Panc1 (cell line): ENCODE measurements around the gene CELF2. TPM values are rescaled to one million over a fixed set of nuclear protein-coding genes. Genes with fewer than 3 reads are reported as not detected.

Experiments
- ATAC-seq: fragments of 200-7000 bp; cut with Tn5 transposase; 2 replicates; pipeline ENCODE4 v1.9.1; 2020; ENCODE audit warnings: mild to moderate bottlenecking, moderate library complexity
- BruUV-seq: library from RNA; stranded (reverse); fragments of 400-500 nt; replicated peaks from 2 replicates; lab custom pipeline; 2021; lab: Mats Ljungman, UMichigan
- CTCF ChIA-PET: fragments of 300-600 bp; sonication (Branson Sonifier 250); formaldehyde crosslinking; loops from one replicate; lab custom pipeline; 2022; ENCODE audit warnings: antibody characterized with exemption; lab: Charles Lee
- POLR2A ChIA-PET: fragments of 300-600 bp; sonication (Branson Sonifier 250); formaldehyde crosslinking; loops from one replicate; lab custom pipeline; 2022; ENCODE audit warnings: antibody characterized with exemption; lab: Charles Lee
- DNase-seq: peaks from one replicate; pipeline ENCODE4 v3.0.0-alpha.2; 2010; ENCODE audit warnings: low read depth, low spot score
- H3K27ac ChIP-seq: 2 replicates; pipeline ENCODE4 v1.5.1; 2011; ENCODE audit warnings: mild to moderate bottlenecking, low read length, inconsistent platforms
- H3K27me3 ChIP-seq: fragments of 200-500 bp; sonication (Bioruptor generic); 2 replicates; pipeline ENCODE4 v1.6.0; 2014; ENCODE audit warnings: low read length, inconsistent platforms; ENCODE audit not compliant: control insufficient read depth, insufficient read depth
- H3K36me3 ChIP-seq: fragments of 200-500 bp; sonication (Bioruptor generic); 2 replicates; pipeline ENCODE4 v1.5.1; 2014; ENCODE audit warnings: inconsistent platforms, mild to moderate bottlenecking, low read length, moderate library complexity; ENCODE audit not compliant: control insufficient read depth, insufficient read depth
- H3K4me1 ChIP-seq: 2 replicates; pipeline ENCODE4 v1.5.1; 2011; ENCODE audit warnings: inconsistent platforms, mild to moderate bottlenecking, low read length, moderate library complexity; ENCODE audit not compliant: control insufficient read depth, insufficient read depth
- H3K4me3 ChIP-seq, 2 experiments: 2 replicates each; pipeline ENCODE4 v1.5.1; 2011 to 2012; ENCODE audit warnings: low read depth in 2 of 2, low read length in 2 of 2, mild to moderate bottlenecking in 2 of 2, inconsistent platforms in 1 of 2, moderate library complexity in 1 of 2
- H3K9me3 ChIP-seq: fragments of 200-500 bp; sonication (Bioruptor generic); 2 replicates; pipeline ENCODE4 v1.5.1; 2014; ENCODE audit warnings: low read depth, mild to moderate bottlenecking, inconsistent platforms, low read length, moderate library complexity; ENCODE audit not compliant: control insufficient read depth, insufficient read depth
- CTCF ChIP-seq: fragments of 450-650 bp; IDR thresholded peaks from 2 replicates; pipeline ENCODE4 v1.5.1; 2017; ENCODE audit warnings: mild to moderate bottlenecking
- POLR2AphosphoS5 ChIP-seq: IDR thresholded peaks from 2 replicates; pipeline ENCODE4 v1.6.1; 2012; ENCODE audit warnings: mild to moderate bottlenecking, low read depth, low read length, moderate library complexity
- REST ChIP-seq, 2 experiments: IDR thresholded peaks; 2 replicates each; pipeline ENCODE4 v1.6.1; 2011 to 2012; ENCODE audit warnings: low read depth in 2 of 2, control low read depth in 1 of 2, low read length in 1 of 2, mild to moderate bottlenecking in 1 of 2, moderate library complexity in 1 of 2; ENCODE audit not compliant: insufficient read depth in 1 of 2
- SIN3A ChIP-seq: IDR thresholded peaks from 2 replicates; pipeline ENCODE4 v1.6.1; 2012; ENCODE audit warnings: low read depth, mild to moderate bottlenecking, low read length, moderate library complexity, borderline replicate concordance; ENCODE audit not compliant: insufficient read depth
- TCF7L2 ChIP-seq: IDR thresholded peaks from 2 replicates; pipeline ENCODE4 v1.6.1; 2011; ENCODE audit warnings: mild to moderate bottlenecking, low read depth, low read length, inconsistent platforms
- in situ Hi-C: cut with HindIII; loops from 2 replicates; pipeline ENCODE4 v1.10.0; 2016; ENCODE audit warnings: low sequenced_read_pairs, low pct_unique_long_range_greater_than_20kb
- intact Hi-C: fragments of 100-400 bp; cut with micrococcal nuclease; formaldehyde crosslinking; loops from one replicate; pipeline ENCODE4 v1.10.0; 2022; ENCODE audit not compliant: unreplicated experiment
- total RNA-seq: library from RNA; stranded (reverse); gene quantifications from one replicate; pipeline ENCODE4 v1.2.1, GENCODE V29; 2021; ENCODE audit not compliant: unreplicated experiment

The CELF2 gene
- total RNA-seq, 1 experiment from 2014 or later, result 0.44 TPM

- in situ Hi-C loops, result no loop called here
- no peak for TF ChIP-seq TCF7L2
- no peak for TF ChIP-seq POLR2AphosphoS5
- TF ChIP-seq REST (IDR thresholded peaks at IDR 0.05; ENCODE audit: insufficient read depth in 1 of 2, low read depth in 2 of 2, low read length in 1 of 2), result no peak
- no peak for TF ChIP-seq SIN3A
- no peak for TF ChIP-seq CTCF
These were observed 128.9 kb downstream of the CELF2 start for GRCh38 chr10:11146402-11147171.

GRCh38 chr10:11147722-11148121, 130.1 kb downstream of the CELF2 start:
- in situ Hi-C loops, result no loop called here
- CTCF ChIA-PET, result no interaction called here
- Histone ChIP-seq H3K36me3 (no peaks in the 10 kb centered on the region), H3K27ac (no peak overlapping the region), H3K4me1 (no peaks in the 10 kb centered on the region), H3K27me3 (no peaks in the 10 kb centered on the region), H3K4me3 (no peak overlapping the region), H3K9me3 (no peaks in the 10 kb centered on the region)
- POLR2A ChIA-PET, result no interaction called here
- no peak for ATAC-seq
- no TSS peak for BruUV-seq
- intact Hi-C loops, result no loop called here
- TF ChIP-seq REST (IDR thresholded peaks at IDR 0.05; ENCODE audit: insufficient read depth in 1 of 2, low read depth in 2 of 2, low read length in 1 of 2) (no peak), POLR2AphosphoS5 (no peak), SIN3A (no peak), TCF7L2 (no peak)
- DNase-seq, result no peak

More at GRCh38 chr10:11146402-11147171, 128.9 kb downstream of the CELF2 start:
- no TSS peak for BruUV-seq
- ATAC-seq (no peak), DNase-seq (no peak)
- no peaks in the 10 kb centered on the region for H3K36me3 ChIP-seq
- intact Hi-C loops, result no loop called here
- H3K4me3 ChIP-seq, result no peak overlapping the region
- POLR2A ChIA-PET, result no interaction called here
- H3K27ac ChIP-seq, result no peak overlapping the region
- CTCF ChIA-PET, result no interaction called here
- H3K27me3 ChIP-seq, result no peaks in the 10 kb centered on the region
- H3K9me3 ChIP-seq, result no peaks in the 10 kb centered on the region
- H3K4me1 ChIP-seq, result no peaks in the 10 kb centered on the region
